ENCODE measurements around the gene HDGFL2.

Gene HDGFL2

DNA sequence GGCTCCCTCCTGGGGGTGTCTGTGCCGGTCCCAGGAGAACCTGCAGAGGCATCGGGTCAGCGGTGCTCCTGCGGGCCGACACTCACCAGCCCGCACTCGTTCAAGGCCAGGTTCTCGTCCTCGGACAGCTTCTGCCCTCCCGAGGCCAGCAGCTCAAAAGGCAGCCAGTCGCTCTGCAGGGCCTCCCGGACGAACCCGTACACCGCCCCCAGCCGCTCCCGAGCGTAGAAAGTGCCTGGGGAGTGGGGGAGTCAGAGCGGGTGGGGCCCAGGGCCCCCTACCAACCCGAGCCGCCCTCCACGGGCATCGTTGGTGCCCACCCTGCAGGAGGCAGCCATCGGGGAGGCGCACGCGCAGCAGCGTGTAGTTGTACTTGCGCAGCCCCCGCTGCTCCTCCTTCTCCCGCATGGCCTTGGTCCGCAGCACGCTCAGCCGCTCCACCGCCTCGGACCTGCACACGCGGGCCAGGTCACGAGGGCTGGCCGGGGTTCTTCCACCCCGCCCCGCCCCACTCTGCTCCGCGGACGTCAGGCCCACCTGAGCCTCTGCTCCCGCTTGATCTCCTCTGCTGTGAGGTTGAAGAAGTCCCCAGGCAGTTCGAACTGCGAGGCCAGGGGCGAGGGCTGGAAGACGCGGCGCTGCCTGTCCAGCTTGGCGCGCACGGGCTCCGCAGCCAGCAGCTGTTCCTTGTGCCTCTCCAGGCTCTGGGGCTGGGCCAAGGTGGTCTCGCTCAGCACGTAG lies 26.0 kb upstream of the HDGFL2 start:
- no peak for DNase-seq (ENCODE audit: low spot score)

DNA sequence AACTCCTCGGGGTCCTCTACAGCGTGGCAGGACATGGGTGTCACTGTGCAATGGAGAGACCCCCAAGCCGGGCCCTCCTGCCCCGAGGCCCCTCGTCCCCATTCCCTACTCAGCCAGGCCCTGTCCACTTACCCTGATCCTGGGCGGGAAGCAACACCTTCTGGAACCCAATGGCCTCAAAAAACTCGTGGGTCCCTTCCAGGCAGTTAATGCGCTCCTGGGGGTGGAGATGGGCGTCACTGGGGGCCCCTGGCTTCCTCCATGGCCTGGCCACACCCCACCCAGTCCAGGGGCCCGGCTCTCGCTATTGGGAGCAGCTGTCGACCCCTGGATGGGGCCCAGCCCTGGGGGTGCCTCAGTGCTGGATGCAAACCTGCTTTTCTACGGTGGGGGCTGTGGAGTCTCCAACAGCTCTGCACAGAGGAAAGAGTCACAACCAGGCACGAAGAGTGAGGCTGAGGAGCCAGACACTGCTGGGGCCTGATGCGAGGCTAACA lies 25.3 kb upstream of the HDGFL2 start:
- no peak for DNase-seq (ENCODE audit: low spot score)

DNA sequence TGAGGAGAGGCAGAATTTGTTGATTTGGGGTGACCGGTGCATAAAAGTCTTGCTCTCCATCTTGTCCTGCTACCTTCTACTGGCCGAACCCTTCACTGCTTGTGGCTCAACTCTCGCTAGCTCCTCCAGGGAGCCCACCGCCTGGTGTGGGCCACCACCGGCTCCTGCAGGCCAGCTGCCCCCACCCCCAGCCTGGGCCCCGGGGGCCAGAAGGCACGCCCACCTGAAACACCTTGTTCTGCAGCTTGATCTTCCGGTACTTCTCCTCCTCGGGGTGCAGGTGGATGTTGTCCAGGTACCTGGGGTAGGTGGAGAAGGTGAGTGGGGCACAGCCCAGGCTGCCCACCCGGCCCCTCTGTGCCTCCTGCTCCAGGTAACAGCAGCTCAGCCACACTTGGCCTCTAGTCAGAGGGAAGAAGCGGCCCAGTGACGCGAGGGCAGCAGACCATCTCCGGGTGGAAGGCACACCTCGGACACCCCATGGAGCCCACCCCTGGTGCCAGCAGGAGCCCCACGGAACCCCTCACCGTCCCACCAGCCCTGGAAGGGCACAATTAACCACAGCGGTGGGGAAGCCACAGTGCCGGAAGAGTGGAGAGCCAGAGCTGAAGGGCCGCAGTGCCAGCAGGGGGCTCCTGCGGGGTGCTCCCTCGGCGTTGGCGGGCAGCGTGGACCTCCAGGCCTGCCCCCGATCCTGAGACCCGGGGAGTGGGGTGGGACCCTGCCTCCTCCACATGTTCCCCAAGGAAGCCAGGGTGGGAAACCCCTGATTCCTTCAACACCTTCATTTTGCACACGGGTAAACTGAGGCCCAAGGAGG lies 24.6 kb upstream of the HDGFL2 start:
- no peak for DNase-seq (ENCODE audit: low spot score)

DNA sequence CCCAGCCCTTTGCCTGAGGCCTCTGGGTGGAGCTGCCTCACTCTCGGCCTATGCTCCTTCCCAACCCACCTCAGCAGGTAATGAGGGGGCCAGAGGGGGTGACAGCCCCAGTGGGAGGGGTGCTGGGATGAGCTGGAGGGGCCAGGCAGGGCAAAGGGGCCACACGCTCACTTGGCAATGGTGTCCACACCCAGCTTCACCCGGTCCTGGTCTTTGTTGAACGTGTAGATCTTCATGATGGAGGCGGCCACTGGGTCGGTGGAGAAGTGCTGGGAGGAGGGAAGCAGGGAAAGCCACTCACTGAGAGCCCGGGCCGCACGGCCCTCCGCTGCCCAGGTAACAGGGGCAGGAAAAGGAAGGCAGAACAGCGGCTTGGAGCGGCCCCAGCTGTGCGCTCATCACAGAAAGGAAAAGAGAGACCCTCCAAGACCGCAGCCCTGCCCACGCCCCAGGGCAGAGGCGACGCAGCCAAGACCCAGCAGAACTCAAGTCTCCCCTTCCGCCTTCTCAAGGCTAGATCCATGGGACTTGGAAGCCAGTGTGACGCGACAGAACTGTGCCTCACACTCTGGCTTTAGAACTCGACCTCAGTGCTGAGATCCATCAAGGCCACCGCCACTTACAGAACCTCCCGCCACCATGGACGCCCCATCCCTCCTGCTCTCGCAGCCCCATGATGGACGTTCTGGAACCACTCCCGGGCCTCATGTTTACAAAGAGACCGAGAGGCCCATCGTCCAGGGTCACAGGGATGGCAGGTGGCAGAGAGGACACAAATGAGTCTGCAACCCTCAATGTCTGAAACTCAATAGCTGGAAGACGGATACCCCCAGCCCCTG lies 23.7 kb upstream of the HDGFL2 start:
- no peak for DNase-seq (ENCODE audit: low spot score)

DNA sequence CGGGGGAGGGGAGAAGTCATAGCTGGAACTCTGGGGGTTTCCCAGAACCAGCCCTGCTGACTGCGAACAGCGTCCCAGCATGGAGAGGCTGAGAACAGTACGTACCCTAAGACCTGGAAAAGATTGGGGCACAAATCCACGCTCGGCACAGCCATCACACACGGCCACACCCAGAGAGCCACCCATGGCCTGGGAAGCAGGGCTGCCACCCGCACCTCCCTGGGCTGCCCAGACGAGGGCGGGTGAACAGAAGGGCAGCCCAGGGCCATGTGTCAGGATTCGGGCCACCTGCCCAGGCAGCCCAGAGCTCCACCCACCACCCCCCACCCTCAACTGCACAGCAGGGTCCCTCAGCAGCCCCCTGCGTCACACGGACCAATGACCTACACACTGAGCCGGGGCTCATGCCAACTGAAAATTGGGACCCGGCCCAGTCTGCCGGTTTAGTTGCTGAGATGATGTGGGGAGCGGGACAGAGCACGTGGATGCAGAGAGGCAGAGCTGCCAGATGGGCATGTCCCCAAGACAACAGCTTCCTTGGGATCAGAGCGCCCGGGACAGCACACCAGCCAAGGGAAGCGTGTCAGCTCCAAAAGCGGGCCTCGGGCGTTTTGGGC lies 23.0 kb upstream of the HDGFL2 start:
- DNase-seq (ENCODE audit: low spot score): no peak

DNA sequence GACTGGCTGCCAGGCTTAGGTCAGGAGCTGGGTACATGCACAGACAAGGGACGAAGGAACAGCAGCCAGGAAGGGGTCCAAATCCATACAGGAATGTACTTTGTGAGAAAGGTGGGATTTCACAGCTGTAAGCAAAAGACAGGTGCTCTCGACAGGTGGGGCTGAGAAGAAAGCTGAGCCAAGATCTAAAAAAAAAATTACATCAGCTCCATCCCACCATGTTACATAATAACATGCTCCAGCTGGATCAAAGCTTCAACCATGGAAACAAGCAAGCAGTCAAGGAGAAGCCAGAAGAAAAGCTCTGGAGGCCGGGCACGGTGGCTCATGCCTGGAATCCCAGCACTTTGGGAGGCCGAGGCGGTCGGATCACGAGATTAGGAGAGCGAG lies 22.5 kb upstream of the HDGFL2 start:
- no peak for DNase-seq (ENCODE audit: low spot score)

DNA sequence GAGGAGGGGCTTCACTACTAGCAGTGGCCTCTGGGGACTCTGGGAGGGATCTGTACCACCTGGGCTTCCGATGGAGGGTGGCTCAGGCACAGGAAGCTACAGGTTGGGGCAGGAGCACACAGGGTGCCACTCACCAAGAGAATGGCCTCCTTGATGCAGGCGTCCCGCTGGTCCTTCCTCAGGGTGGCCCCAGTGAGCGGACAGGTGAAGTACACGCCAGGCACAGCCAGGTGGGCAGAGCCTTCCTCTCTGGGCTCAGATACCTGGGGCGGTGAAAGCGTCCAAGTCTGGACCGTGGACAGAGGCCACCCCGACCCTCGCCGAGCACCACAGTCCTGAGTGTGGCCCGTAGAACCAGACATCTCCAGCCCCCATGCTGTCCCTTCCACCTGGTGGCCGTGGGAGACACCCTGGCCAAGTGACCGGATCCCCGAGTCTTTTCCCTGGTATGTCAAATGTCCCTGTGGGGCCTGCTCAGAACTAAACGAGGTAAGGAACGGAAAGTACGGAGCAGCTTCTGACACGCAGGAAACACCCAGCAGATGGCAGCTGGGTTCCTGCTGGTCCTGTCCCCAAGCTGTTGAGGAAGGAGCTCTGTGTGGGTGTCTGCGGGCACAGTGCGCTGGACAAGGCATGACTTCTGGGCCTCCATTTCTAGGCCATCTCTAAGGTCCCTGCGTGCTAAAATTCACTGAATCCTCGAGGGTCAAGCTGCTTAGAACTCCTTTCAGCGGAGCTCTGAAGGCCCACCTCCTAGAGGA lies 19.7 kb upstream of the HDGFL2 start:
- DNase-seq (ENCODE audit: low spot score): no peak

DNA sequence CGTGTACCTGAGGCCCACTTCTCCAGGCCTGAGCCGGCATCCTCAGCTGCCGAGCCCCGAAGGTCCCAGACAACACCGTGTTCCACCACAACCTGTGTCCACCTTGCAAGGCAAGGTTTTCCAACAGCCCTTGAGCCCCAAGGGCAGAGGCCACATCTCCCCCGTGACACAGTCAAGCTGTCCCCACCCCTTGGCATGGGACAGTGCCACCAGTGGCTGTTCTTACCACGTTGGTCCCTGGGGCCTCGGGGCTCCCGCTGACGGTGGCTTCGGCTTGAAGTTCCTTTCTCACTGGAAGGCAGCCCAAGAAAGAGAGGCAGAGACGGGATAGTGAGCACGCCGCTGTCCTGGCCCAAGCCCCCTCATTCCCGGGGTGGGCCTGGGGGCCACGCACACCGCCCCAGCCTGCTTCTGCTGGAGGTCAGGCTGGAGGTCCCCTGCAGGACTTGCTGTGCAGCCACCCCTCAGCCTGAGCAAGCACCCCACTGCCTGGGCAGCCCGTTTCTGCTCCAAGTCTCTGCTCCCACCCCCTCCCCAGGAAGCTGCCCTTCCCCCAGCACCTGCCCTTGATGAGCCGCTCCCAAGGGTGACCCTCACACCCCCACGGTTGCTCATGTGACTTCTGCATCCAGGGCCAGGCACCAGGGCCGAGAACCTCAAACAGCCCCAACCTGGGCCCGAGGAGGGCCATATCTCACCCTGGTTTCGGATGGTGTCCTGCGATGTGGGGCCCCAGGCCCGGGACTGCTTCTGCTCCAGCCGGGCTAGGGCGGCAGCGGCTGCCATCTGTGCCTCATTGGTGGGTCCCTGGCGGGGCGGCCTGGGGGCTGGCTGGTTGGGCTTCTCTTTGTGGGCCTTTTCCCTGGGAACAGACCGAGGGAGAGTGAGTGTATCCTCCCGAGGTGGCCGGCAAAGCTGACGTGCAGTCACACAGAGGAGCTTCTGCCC lies 18.6 kb upstream of the HDGFL2 start:
- no peak for DNase-seq (ENCODE audit: low spot score)

DNA sequence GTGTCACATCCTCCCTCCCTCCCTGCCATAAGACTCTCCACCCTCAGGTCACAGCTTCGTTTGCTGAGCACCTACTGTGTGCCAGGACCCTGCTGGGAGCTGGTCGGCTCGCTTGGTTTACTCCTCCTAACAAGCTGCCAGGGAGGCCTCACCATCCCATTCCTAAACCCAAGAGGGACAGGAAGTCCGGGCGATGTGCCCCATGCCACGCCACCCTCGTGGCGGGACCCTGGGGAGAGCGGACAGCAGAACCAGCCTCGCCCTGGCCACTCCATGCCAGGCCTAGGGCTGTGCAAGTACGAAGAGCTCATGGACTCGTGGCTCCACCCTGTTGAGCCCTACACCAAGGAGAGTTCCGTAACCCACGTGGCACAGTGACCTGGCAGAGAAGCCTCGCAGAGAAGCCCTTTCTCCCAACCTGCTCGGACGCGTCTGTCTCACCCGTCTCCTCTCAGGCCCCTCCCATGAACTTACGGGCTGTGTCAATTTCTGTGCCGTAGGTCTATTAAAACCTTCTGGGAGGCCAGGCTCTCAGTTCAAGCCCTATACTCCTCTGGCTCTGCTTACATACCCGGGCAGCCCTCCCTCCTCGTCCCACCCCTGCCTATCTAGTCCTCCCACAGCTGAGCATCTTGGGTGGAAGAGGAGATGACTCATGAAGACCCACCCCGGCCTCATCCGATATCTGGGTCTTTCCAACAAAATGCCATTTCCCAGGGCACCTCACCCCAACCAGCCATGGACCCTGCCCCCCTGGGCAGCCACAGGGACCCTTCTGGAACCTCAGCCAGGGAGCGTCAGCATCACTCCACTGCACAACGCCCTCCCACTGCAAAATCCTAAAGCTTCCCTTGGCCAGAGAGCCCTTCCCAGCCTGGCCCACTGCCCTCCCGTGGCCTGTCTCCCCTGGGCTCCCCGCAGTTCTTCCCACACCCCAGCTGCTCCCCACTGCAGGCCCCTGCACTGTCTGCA lies 17.1 kb upstream of the HDGFL2 start:
- DNase-seq (ENCODE audit: low spot score): peak; percentile 75

DNA sequence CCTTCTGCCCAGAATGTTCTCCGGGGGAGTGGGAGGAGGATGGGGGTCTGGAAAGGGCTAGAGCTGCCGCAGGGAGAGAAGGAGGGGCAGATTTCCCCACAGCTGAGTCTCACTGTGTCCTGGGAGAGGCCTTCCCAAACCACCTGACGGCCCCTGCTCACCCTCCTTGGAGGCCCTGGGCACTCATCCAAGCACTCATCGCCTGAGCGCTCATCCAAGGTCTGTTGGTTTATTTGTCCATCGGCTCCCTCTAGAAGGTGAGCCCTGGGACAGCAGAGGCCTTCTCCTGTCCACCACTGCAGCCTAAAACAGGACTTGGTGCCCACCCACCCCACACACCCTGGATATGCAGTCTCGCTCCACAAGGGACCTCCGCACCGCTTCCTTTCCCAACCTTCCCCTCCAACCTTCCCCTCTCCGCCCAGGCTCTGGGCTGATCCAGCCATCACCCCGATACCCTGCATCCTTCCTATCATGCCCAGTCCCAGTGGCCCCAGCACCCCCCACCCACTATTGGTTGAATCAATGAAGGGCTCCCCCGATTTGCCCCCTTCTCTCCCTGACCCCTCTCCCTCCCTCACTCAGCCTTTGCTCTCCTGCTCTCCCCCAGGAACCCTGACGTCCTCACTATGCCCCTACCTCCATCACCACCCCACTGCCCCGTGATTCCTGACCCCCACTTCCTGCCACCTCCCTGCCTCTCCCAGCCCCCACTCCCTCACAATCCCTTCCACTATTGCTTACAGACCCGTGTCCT lies 16.2 kb upstream of the HDGFL2 start:
- DNase-seq (ENCODE audit: low spot score): peak; percentile 56

DNA sequence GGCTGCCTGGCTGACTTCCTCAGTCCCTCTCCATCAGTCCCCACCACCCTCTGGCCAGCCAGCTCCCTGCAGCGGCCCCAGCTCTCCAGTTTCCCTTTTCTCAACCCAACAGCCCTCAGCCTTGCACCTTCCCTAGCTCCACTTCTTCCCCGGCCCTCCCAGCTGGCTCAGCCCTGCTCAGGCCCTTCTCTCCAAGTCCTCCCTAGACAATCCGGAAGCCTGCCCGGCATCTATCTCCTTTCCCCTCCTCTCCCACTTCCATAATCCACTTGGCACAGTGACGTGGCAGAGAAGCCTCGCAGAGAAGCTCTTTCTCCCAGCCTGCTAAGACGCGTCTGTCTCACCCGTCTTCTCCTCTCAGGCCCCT lies 15.6 kb upstream of the HDGFL2 start:
- peak; percentile 54 for DNase-seq (ENCODE audit: low spot score)

DNA sequence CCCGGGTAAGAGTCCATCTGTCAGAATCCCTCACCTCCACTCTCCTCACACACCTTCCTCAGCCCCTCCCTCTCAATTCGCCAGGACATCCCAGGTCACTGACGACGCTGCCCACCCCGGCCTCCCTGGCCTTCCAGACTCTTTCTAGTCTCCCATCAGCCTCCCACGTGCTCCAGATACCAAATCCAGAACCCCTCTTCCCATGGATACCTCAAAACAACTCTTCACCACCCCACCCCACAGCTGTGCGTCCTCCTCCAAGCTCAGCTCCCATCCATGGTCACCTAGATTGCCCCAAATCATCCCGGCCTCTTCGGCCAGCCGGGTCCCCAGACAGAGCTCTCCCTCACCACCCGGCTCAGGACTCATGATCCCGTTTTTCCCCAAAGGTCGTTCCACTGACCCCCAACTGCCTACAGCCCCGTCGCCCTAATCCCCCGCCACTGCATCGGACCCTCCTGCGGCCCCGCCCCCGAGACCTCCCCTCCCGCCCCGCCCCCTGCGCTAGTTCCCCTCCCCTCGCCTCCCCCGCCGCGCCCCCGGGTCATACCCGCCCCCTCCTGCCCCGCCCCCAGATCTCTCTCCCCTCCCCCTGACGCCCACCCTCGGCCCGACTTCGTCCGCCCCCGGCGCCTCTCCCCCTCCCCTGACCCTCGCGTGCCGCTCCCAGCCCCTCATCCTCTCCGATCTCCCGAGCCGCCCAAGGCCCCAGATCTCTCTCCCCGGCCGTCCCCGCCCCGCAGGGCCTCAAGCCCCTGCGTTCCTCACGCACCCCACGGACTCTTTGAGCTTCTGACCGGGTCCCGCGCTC lies 15.0 kb upstream of the HDGFL2 start:
- peak; percentile 85 for DNase-seq (ENCODE audit: low spot score)

DNA sequence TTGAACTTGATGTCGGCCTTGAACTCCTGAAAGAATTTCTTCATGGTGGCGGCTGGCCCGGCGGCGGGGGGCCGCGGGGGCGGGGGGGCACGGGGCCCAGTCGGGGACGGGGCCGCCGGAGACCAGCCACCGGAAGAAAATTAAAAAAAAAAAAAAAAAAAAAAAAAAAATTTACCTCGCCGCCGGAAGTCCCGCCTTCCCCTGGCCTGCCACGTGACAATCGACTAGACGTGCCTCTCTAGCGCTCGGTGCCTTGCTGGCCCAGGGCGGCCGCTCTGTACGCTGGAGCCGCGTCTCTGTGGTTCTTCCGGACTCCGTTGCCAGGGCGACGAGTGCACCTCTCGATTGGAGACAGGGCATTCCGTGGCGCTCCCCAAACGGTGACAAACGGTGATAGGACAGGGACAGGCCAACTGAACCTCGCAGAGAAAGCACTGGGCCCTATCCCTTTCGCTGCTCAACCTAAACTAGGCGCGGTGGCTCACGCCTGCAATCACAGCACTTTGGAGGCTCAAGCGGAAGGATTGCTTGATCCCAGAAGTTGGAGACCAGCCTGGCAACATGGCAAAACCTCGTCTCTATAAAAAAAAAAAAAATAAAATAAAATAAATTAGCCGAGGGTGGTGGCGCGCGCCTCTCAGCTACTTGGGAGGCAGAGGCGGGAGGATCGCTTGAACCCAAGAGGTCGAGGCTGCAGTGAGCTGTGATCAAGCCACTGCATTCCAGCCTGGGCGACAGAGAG lies 14.3 kb upstream of the HDGFL2 start, which contains the start of gene UBXN6:
UBXN6 (minus strand) TSS at position 141 of the 742 bp plus-strand sequence; CDS start at position 44, 97 bp downstream.
- DNase-seq (ENCODE audit: low spot score): peak; percentile 97

DNA sequence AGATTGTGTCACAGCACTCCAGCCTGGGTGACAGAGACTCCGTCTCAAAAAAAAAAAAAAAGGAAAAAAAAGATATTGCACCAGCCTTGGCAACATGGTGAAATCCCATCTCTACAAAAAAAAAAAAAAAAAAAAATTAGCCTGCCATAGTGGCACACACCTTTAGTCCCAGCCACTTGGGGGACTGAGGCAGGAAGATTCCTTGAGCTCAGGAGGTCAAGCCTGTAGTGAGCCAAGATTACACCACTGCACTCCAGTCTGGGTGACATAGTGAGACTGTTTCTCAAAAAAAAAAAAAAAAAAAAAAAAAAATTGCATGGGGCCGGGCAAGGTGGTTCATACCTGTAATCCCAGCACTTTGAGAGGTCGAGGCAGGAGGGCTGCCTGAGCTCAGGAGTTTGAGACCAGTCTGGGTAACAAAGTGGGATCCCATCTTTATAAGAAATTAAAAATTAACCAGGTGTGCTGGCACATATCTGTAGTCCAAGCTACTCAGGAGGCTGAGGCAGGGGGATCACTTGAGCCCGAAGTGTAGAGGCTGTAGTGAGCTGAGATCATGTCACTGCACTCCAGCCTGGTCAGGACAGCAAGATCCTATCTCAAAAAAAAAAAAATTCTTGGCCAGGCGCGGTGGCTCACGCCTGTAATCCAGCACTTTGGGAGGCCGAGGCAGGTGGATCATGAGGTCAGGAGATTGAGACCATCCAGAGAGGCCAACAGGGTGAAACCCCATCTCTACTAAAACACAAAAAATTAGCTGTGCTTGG lies 7.1 kb upstream of the HDGFL2 start:
- DNase-seq (ENCODE audit: low spot score): no peak

DNA sequence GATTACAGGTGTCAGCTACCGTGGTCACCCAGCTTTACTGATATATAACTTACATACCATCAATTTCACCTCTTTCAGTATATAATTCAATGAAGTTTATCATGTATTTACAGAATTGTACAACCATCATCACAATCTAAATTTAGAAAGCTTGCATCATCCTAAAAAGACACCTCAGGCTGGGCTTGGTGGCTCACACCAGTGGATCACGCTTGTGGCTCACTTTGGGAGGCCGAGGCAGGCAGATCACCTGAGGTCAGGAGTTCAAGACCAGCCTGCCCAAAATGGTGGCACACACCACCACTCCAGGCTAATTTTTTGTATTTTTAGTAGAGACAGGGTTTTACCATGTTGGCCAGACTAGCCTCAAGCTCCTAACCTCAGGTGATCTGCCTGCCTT lies 4.3 kb upstream of the HDGFL2 start:
- DNase-seq (ENCODE audit: low spot score): no peak

All from AG20443 (cell line).